Measurements from ENCODE around the gene RSL1D1. TPM values are rescaled to one million over a fixed set of nuclear protein-coding genes. Genes with fewer than 3 reads are reported as not detected.

Gene RSL1D1
- total and polyA plus RNA-seq, 9 of the 15 experiments (the other 6 are each of a cell fraction or from before 2014, with no cell fraction given): 259 to 753 (median 373) TPM

DNA sequence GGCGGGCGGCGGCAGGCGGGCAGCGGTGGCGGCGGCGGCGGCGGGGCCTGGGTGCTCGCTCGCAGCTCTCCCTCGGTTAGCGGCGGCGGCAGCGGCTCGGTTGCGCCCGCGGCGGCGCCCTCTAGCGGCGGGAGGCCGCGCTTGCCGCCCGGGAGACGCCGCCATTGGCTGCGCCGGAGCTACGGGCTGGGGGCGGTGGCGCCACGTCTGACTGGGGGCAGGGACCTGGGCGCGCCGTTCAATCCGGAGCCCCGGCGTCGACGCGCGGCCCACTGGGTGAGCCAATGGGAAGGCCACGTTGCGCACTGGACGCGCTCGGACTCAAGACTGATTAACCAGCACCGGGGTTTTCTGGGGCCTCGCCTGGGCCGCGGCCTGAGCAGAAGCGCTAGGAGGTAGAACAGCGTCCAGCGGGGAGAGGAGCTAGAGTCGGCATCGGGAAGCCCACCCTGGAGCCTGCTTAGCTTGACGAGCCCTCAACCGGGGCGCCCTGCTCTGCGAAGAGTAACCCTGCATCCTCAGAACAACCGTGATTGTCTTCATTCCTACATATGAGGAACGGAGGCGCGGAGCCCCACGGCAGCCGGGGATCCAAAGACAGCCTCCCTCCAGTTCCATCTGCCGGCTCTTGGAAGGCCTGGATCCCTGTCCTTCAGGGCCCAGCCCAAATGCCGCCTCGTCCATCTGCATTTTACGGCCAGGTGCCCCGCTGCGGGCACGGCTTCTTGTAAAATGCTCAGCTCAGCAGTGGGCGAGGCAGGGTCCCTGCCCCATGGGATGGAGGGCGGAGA lies 54.0 kb downstream of the RSL1D1 start, which contains the start of gene ZC3H7A (continued):
- TF ChIP-seq MBD2 (IDR thresholded peaks at IDR 0.05; ENCODE audit: borderline replicate concordance, low read depth) (peak; percentile 64; the same call in 1 of the 2 replicates), JUND (IDR thresholded peaks at IDR 0.05; ENCODE audit: borderline replicate concordance, low read depth, low read length) (peak; percentile 45), JUND (tag; IDR thresholded peaks at IDR 0.05; ENCODE audit: borderline replicate concordance, low read depth, low read length) (no peak), STAG1 (CRISPR knock-in tag; IDR thresholded peaks at IDR 0.05; ENCODE audit: borderline replicate concordance) (0 out of 2 replicates have a peak, but pooled peaks have one; percentile 2), ZNF584 (CRISPR knock-in tag; IDR thresholded peaks at IDR 0.05; ENCODE audit: low read depth) (no peak), C11orf30 (IDR thresholded peaks at IDR 0.05; ENCODE audit: low read depth) (no peak; the same call in 1 of the 2 replicates), RBM15 (IDR thresholded peaks at IDR 0.05; ENCODE audit: insufficient read depth, low read length) (no peak), SRF (CRISPR knock-in tag; IDR thresholded peaks at IDR 0.05) (peak in 1 of 2 experiments; percentile 21; a peak in 1 of 4 replicates), ZNF140 (CRISPR knock-in tag; IDR thresholded peaks at IDR 0.05) (no peak), NR2F6 (CRISPR knock-in tag; IDR thresholded peaks at IDR 0.05) (no peak), HMG20A (CRISPR knock-in tag; conservative IDR thresholded peaks at IDR 0.05) (no peak), NR2C1 (IDR thresholded peaks at IDR 0.05) (no peak), NR2C1 (tag; IDR thresholded peaks at IDR 0.05) (no peak), KLF13 (tag; IDR thresholded peaks at IDR 0.05; ENCODE audit: borderline replicate concordance, low read depth) (no peak), KAT8 (IDR thresholded peaks at IDR 0.05; ENCODE audit: low read depth) (no peak), ETV1 (tag; conservative IDR thresholded peaks at IDR 0.05; ENCODE audit: low read depth) (no peak), XRCC4 (IDR thresholded peaks at IDR 0.05; ENCODE audit: extremely low read depth, insufficient read depth, insufficient read length) (no peak), ZNF384 (IDR thresholded peaks at IDR 0.05; ENCODE audit: low read depth, low read length) (no peak), ZNF324 (CRISPR knock-in tag; IDR thresholded peaks at IDR 0.05) (no peak)
- TF ChIP-seq, protein P1, sequence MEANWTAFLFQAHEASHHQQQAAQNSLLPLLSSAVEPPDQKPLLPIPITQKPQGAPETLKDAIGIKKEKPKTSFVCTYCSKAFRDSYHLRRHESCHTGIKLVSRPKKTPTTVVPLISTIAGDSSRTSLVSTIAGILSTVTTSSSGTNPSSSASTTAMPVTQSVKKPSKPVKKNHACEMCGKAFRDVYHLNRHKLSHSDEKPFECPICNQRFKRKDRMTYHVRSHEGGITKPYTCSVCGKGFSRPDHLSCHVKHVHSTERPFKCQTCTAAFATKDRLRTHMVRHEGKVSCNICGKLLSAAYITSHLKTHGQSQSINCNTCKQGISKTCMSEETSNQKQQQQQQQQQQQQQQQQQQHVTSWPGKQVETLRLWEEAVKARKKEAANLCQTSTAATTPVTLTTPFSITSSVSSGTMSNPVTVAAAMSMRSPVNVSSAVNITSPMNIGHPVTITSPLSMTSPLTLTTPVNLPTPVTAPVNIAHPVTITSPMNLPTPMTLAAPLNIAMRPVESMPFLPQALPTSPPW (CRISPR knock-in tag; IDR thresholded peaks at IDR 0.05): peak; percentile 92
- TF ChIP-seq, protein P2, sequence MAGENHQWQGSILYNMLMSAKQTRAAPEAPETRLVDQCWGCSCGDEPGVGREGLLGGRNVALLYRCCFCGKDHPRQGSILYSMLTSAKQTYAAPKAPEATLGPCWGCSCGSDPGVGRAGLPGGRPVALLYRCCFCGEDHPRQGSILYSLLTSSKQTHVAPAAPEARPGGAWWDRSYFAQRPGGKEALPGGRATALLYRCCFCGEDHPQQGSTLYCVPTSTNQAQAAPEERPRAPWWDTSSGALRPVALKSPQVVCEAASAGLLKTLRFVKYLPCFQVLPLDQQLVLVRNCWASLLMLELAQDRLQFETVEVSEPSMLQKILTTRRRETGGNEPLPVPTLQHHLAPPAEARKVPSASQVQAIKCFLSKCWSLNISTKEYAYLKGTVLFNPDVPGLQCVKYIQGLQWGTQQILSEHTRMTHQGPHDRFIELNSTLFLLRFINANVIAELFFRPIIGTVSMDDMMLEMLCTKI (IDR thresholded peaks at IDR 0.05; ENCODE audit: partially characterized antibody): no peak
- TF ChIP-seq, protein P3, sequence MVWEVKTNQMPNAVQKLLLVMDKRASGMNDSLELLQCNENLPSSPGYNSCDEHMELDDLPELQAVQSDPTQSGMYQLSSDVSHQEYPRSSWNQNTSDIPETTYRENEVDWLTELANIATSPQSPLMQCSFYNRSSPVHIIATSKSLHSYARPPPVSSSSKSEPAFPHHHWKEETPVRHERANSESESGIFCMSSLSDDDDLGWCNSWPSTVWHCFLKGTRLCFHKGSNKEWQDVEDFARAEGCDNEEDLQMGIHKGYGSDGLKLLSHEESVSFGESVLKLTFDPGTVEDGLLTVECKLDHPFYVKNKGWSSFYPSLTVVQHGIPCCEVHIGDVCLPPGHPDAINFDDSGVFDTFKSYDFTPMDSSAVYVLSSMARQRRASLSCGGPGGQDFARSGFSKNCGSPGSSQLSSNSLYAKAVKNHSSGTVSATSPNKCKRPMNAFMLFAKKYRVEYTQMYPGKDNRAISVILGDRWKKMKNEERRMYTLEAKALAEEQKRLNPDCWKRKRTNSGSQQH (CRISPR knock-in tag; IDR thresholded peaks at IDR 0.05): no peak
- TF ChIP-seq, protein P4, sequence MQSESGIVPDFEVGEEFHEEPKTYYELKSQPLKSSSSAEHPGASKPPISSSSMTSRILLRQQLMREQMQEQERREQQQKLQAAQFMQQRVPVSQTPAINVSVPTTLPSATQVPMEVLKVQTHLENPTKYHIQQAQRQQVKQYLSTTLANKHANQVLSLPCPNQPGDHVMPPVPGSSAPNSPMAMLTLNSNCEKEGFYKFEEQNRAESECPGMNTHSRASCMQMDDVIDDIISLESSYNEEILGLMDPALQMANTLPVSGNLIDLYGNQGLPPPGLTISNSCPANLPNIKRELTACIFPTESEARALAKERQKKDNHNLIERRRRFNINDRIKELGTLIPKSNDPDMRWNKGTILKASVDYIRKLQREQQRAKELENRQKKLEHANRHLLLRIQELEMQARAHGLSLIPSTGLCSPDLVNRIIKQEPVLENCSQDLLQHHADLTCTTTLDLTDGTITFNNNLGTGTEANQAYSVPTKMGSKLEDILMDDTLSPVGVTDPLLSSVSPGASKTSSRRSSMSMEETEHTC (IDR thresholded peaks at IDR 0.05): no peak

Data from K562 (cell line).